H1 (cell line): ENCODE measurements around the gene NKAIN2. TPM values are rescaled to one million over a fixed set of nuclear protein-coding genes. Genes with fewer than 3 reads are reported as not detected.

Experiments
- CTCF ChIA-PET: fragments of 300-600 bp; sonication (Branson Sonifier 250); formaldehyde crosslinking; loops from one replicate; lab custom pipeline; 2021; ENCODE audit not compliant: partially characterized antibody; lab: Charles Lee
- POLR2A ChIA-PET: fragments of 300-600 bp; sonication (Branson Sonifier 250); formaldehyde crosslinking; loops from one replicate; lab custom pipeline; 2021; ENCODE audit warnings: inconsistent platforms; ENCODE audit not compliant: partially characterized antibody; lab: Charles Lee
- DNase-seq, 2 experiments: peaks; one replicate each; pipeline versions ENCODE4 v3.0.0 to v3.0.0-alpha.2; 2010 to 2022; ENCODE audit warnings: low spot score in 2 of 2, low read depth in 1 of 2, mixed read lengths in 1 of 2
- FAIRE-seq: peaks from 2 replicates; lab custom pipeline; 2011; peaks lifted over from hg19 to GRCh38; lab: Jason Lieb, UNC
- H2AFZ ChIP-seq: 2 replicates; pipeline ENCODE4 v1.8.1; 2012; ENCODE audit warnings: low read length, inconsistent platforms
- H2AK5ac ChIP-seq: 2 replicates; pipeline ENCODE4 v1.6.1; 2013; ENCODE audit warnings: low read depth, low read length
- H2BK120ac ChIP-seq: replicated peaks from 2 replicates; pipeline ENCODE3; 2013; ENCODE audit warnings: low read depth, low read length, inconsistent platforms
- H2BK12ac ChIP-seq: 2 replicates; pipeline ENCODE4 v1.6.1; 2013; ENCODE audit warnings: low read depth, low read length
- H2BK15ac ChIP-seq: 2 replicates; pipeline ENCODE4 v1.6.1; 2013; ENCODE audit warnings: low read length
- H2BK20ac ChIP-seq: 2 replicates; pipeline ENCODE4 v1.6.1; 2013; ENCODE audit warnings: low read length
- H2BK5ac ChIP-seq: 2 replicates; pipeline ENCODE4 v1.6.1; 2013; ENCODE audit warnings: low read depth, low read length
- H3K14ac ChIP-seq: 2 replicates; pipeline ENCODE4 v1.6.1; 2013; ENCODE audit warnings: inconsistent platforms; ENCODE audit not compliant: insufficient read length
- H3K18ac ChIP-seq: 2 replicates; pipeline ENCODE4 v1.6.1; 2013; ENCODE audit warnings: low read length; ENCODE audit errors: extremely low read depth
- H3K23ac ChIP-seq: 2 replicates; pipeline ENCODE4 v1.6.1; 2013; ENCODE audit warnings: inconsistent platforms; ENCODE audit not compliant: insufficient read length
- H3K23me2 ChIP-seq: 2 replicates; pipeline ENCODE4 v1.6.1; 2013; ENCODE audit warnings: low read depth, low read length
- H3K27ac ChIP-seq: 2 replicates; pipeline ENCODE4 v1.6.1; 2011; ENCODE audit warnings: low read depth, low read length, inconsistent platforms
- H3K27me3 ChIP-seq, 4 experiments: replicated peaks in 1 of 4; 1 replicate in 1 of 4; 2 replicates in 3 of 4; pipeline versions ENCODE4 v1.6.1 to v1.8.1; 2011 to 2013; ENCODE audit warnings: low read length in 3 of 4, mild to moderate bottlenecking in 3 of 4, inconsistent platforms in 2 of 4, mixed read lengths in 2 of 4, moderate library complexity in 1 of 4; ENCODE audit not compliant: control insufficient read depth in 3 of 4, insufficient read depth in 3 of 4; ENCODE audit errors: extremely low read depth in 1 of 4
- H3K36me3 ChIP-seq, 4 experiments: 2 replicates each; pipeline versions ENCODE4 v1.6.1 to v1.8.1; 2011 to 2013; ENCODE audit warnings: mild to moderate bottlenecking in 4 of 4, low read length in 3 of 4, moderate library complexity in 2 of 4, control low read depth in 1 of 4, inconsistent platforms in 1 of 4; ENCODE audit not compliant: insufficient read depth in 4 of 4, control insufficient read depth in 2 of 4
- H3K4ac ChIP-seq: replicated peaks from 2 replicates; pipeline ENCODE3; 2013; ENCODE audit warnings: low read length, low read depth, mixed read lengths, inconsistent platforms; ENCODE audit not compliant: insufficient read length
- H3K4me1 ChIP-seq, 4 experiments: replicated peaks in 1 of 4; 1 replicate in 1 of 4; 2 replicates in 3 of 4; pipeline versions ENCODE4 v1.6.1 to v1.8.1; 2011 to 2013; ENCODE audit warnings: low read length in 3 of 4, inconsistent platforms in 2 of 4, mixed read lengths in 1 of 4; ENCODE audit not compliant: insufficient read depth in 4 of 4, control insufficient read depth in 3 of 4
- H3K4me2 ChIP-seq, 2 experiments: 2 replicates each; pipeline versions ENCODE4 v1.6.1 to v1.8.1; 2011 to 2013; ENCODE audit warnings: low read depth in 2 of 2, low read length in 2 of 2, control low read depth in 1 of 2, inconsistent platforms in 1 of 2, mild to moderate bottlenecking in 1 of 2; ENCODE audit not compliant: insufficient read depth in 1 of 2
- H3K4me3 ChIP-seq, 4 experiments: fragments of 200-600, 300-600 bp in 1 of 4; sonication (generic), shearing (Covaris generic), sonication (Bioruptor Twin) in 1 of 4; 2 replicates each; pipeline versions ENCODE4 v1.5.1 to v1.8.1; 2011 to 2016; ENCODE audit warnings: low read length in 4 of 4, low read depth in 3 of 4, control low read depth in 2 of 4, inconsistent platforms in 2 of 4, mild to moderate bottlenecking in 2 of 4, mixed read lengths in 1 of 4, moderate library complexity in 1 of 4; ENCODE audit not compliant: insufficient read depth in 2 of 4; ENCODE audit errors: extremely low read depth in 1 of 4
- H3K56ac ChIP-seq: replicated peaks from 2 replicates; pipeline ENCODE3; 2013; ENCODE audit warnings: low read depth, mild to moderate bottlenecking, mixed read lengths, low read length, inconsistent platforms; ENCODE audit not compliant: insufficient read length
- H3K79me1 ChIP-seq: 2 replicates; pipeline ENCODE4 v1.6.1; 2013; ENCODE audit warnings: low read depth, low read length, control low read depth
- H3K79me2 ChIP-seq, 2 experiments: 2 replicates each; pipeline versions ENCODE4 v1.6.1 to v1.8.1; 2012 to 2013; ENCODE audit warnings: low read length in 2 of 2, mild to moderate bottlenecking in 2 of 2, inconsistent platforms in 1 of 2; ENCODE audit not compliant: insufficient read depth in 2 of 2, control insufficient read depth in 1 of 2
- H3K9ac ChIP-seq, 4 experiments: replicated peaks in 1 of 4; 1 replicate in 1 of 4; 2 replicates in 3 of 4; pipeline versions ENCODE4 v1.6.1 to v1.8.1; 2011 to 2013; ENCODE audit warnings: low read depth in 3 of 4, low read length in 3 of 4, control low read depth in 2 of 4, mild to moderate bottlenecking in 2 of 4, moderate library complexity in 2 of 4, inconsistent platforms in 1 of 4; ENCODE audit errors: extremely low read depth in 1 of 4
- H3K9me3 ChIP-seq, 2 experiments: 2 replicates each; pipeline versions ENCODE4 v1.6.1 to v1.8.1; 2012 to 2013; ENCODE audit warnings: mild to moderate bottlenecking in 2 of 2, moderate library complexity in 2 of 2, control low read depth in 1 of 2, inconsistent platforms in 1 of 2, low read depth in 1 of 2, low read length in 1 of 2, mixed read lengths in 1 of 2; ENCODE audit not compliant: insufficient read depth in 2 of 2
- H4K20me1 ChIP-seq, 2 experiments: replicated peaks in 1 of 2; 2 replicates each; pipeline versions ENCODE3 to v1.8.1; 2011 to 2013; ENCODE audit warnings: inconsistent platforms in 2 of 2, low read length in 2 of 2, mild to moderate bottlenecking in 1 of 2; ENCODE audit not compliant: insufficient read depth in 2 of 2, control insufficient read depth in 1 of 2
- H4K5ac ChIP-seq: 2 replicates; pipeline ENCODE4 v1.6.1; 2013; ENCODE audit warnings: low read length, low read depth, mixed read lengths, inconsistent platforms; ENCODE audit not compliant: insufficient read length
- H4K8ac ChIP-seq: 2 replicates; pipeline ENCODE4 v1.8.0; 2013; ENCODE audit warnings: mild to moderate bottlenecking, moderate library complexity, low read length, inconsistent platforms; ENCODE audit not compliant: insufficient read depth; ENCODE audit errors: extremely low read depth
- H4K91ac ChIP-seq: replicated peaks from 2 replicates; pipeline ENCODE3; 2013; ENCODE audit warnings: low read length, mixed read lengths, inconsistent platforms; ENCODE audit not compliant: insufficient read length
- BACH1 ChIP-seq: IDR thresholded peaks from 2 replicates; pipeline ENCODE4 v1.6.1; 2012; ENCODE audit warnings: low read length, improper control_type of control experiment
- EZH2 ChIP-seq: fragments of 200-600 bp; sonication (generic); IDR thresholded peaks from 2 replicates; pipeline ENCODE4 v1.7.1; 2012; ENCODE audit warnings: low read depth, mild to moderate bottlenecking, moderate library complexity, low read length, inconsistent platforms; ENCODE audit not compliant: severe bottlenecking
- JUND ChIP-seq: IDR thresholded peaks from 2 replicates; pipeline ENCODE4 v1.6.1; 2011; ENCODE audit warnings: mild to moderate bottlenecking, improper control_type of control experiment, low read length
- PHF8 ChIP-seq: fragments of 200-600 bp; sonication (generic); conservative IDR thresholded peaks from 2 replicates; pipeline ENCODE4 v1.7.1; 2012; ENCODE audit warnings: low read depth, mild to moderate bottlenecking, inconsistent platforms, low read length, moderate library complexity
- POU5F1 ChIP-seq: IDR thresholded peaks from 2 replicates; pipeline ENCODE4 v1.6.1; 2011; ENCODE audit warnings: low read depth, mild to moderate bottlenecking, low read length, moderate library complexity
- SP1 ChIP-seq: IDR thresholded peaks from 2 replicates; pipeline ENCODE4 v1.6.1; 2011; ENCODE audit warnings: low read depth, low read length
- TAF7 ChIP-seq: optimal IDR thresholded peaks from 2 replicates; pipeline ENCODE3; 2011; ENCODE audit warnings: low read depth, mild to moderate bottlenecking, inconsistent platforms, low read length, moderate library complexity, borderline replicate concordance
- ZNF274 ChIP-seq: IDR thresholded peaks from 2 replicates; pipeline ENCODE4 v1.7.0; 2012; ENCODE audit warnings: low read length, borderline replicate concordance; ENCODE audit errors: extremely low read depth
- WGBS, 2 experiments: shearing (Covaris generic) in 1 of 2; methylation state at CpG; one replicate each; pipeline versions ENCODE4 v1.1.6 to v1.1.7; 2013 to 2015; ENCODE audit warnings: low lambda C conversion rate in 2 of 2, mixed read lengths in 2 of 2, inconsistent platforms in 1 of 2, low coverage in 1 of 2, missing lambda C conversion rate in 1 of 2; ENCODE audit not compliant: insufficient replicate concordance in 2 of 2, insufficient coverage in 1 of 2, insufficient read length in 1 of 2; ENCODE audit errors: extremely low coverage in 1 of 2, missing lambda C conversion rate in 1 of 2; 5-methylcytosine and 5-hydroxymethylcytosine counted together
- polyA plus RNA-seq, 7 experiments: library from polyadenylated mRNA; depleted of rRNA in 3 of 7; stranded (reverse) in 5 of 7; unstranded in 2 of 7; fragments of >200 nt in 5 of 7; fragments of 200-250 nt in 2 of 7; gene quantifications; 1 replicate in 5 of 7; 2 replicates in 1 of 7; 4 replicates in 1 of 7; pipeline versions ENCODE4 v1.2.1 to v1.2.3, GENCODE V29; 2011 to 2013; ENCODE audit warnings: missing spikeins in 2 of 7, mixed read lengths in 2 of 7
- total RNA-seq: library from RNA; stranded (reverse); fragmentation: NEBNext Ultra II Directional; extraction: Animal tissue kit (Norgen Biotek cat#: 25700); gene quantifications from 2 replicates; pipeline ENCODE4 v1.2.1, GENCODE V29; 2021
- TF ChIP-seq, protein P1 (sequence below): IDR thresholded peaks from 2 replicates; pipeline ENCODE4 v1.6.1; 2011; ENCODE audit warnings: low read length, improper control_type of control experiment
- TF ChIP-seq, protein P2 (sequence below): IDR thresholded peaks from 2 replicates; pipeline ENCODE4 v1.6.1; 2012; ENCODE audit warnings: low read length, inconsistent platforms
- TF ChIP-seq, protein P3 (sequence below): IDR thresholded peaks from 2 replicates; pipeline ENCODE4 v1.6.1; 2011; ENCODE audit warnings: low read depth, mild to moderate bottlenecking, low read length; ENCODE audit not compliant: insufficient read depth

NKAIN2 gene
- total and polyA plus RNA-seq, 2 of the 8 experiments (the other 6 are each of a cell fraction or from before 2014, with no cell fraction given) = 0.20 to 0.34 TPM

DNA sequence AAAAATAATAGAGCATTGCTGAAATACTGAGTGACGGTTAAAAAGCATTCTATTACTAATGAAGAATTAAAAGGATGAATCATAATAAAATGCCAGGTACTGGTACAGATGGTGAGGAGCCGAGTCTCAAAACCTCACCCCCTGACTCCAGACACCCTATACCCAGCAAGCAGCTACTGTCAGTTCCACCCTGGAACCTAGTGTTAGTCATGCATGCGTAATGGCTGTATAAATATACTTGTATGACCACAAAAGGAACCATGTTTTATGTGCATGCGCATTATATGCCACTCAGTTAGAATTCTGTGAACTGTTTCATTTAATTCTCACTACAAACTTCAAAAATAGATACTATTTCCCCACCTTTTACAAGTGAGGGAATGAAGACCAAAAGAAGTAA lies 589.9 kb downstream of the NKAIN2 start:
- H2BK12ac ChIP-seq = no peak overlapping the region
- H3K27ac ChIP-seq = no peak overlapping the region
- no peak overlapping the region for H2BK5ac ChIP-seq
- no peak overlapping the region for H4K91ac ChIP-seq
- H3K4me1 ChIP-seq = peaks cover 0 to 2% (median 0%) of the 10 kb centered on the region in 4 experiments; a peak in 2 of 7 replicates
- H3K18ac ChIP-seq = no peak overlapping the region
- no peaks in the 10 kb centered on the region for H3K79me2 ChIP-seq
- H4K20me1 ChIP-seq = no peaks in the 10 kb centered on the region
- H3K23me2 ChIP-seq = no peaks in the 10 kb centered on the region
- H2BK120ac ChIP-seq = no peak overlapping the region
- no peaks in the 10 kb centered on the region for H3K36me3 ChIP-seq
- no peak overlapping the region for H3K56ac ChIP-seq
- H3K14ac ChIP-seq = no peak overlapping the region
- H2AFZ ChIP-seq = no peak overlapping the region
- no peak overlapping the region for H2AK5ac ChIP-seq
- H4K5ac ChIP-seq = no peak overlapping the region
- DNase-seq (no peak), FAIRE-seq (no peak)
- no peak overlapping the region for H4K8ac ChIP-seq
- no peaks in the 10 kb centered on the region for H3K27me3 ChIP-seq
- CTCF ChIA-PET = no interaction called here
- no peak overlapping the region for H3K23ac ChIP-seq
- H2BK20ac ChIP-seq = no peak overlapping the region
- no peak overlapping the region for H3K9ac ChIP-seq
- no peaks in the 10 kb centered on the region for H3K9me3 ChIP-seq
- POLR2A ChIA-PET = no interaction called here
- 92% methylated on average over 4 of the region's 4 CpGs; no CpG with 5 or more reads in 1 of the 2 experiments for WGBS, 2 experiments
- no peak overlapping the region for H3K4me3 ChIP-seq
- no peak overlapping the region for H2BK15ac ChIP-seq
- H3K4ac ChIP-seq = no peak overlapping the region
- no peaks in the 10 kb centered on the region for H3K79me1 ChIP-seq
- no peak overlapping the region for H3K4me2 ChIP-seq
- TF ChIP-seq TAF7 (no peak), BACH1 (no peak), ZNF274 (no peak), POU5F1 (no peak), SP1 (no peak), JUND (no peak), EZH2 (no peak), PHF8 (no peak)
- TF ChIP-seq, protein P1, sequence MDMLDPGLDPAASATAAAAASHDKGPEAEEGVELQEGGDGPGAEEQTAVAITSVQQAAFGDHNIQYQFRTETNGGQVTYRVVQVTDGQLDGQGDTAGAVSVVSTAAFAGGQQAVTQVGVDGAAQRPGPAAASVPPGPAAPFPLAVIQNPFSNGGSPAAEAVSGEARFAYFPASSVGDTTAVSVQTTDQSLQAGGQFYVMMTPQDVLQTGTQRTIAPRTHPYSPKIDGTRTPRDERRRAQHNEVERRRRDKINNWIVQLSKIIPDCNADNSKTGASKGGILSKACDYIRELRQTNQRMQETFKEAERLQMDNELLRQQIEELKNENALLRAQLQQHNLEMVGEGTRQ = no peak
- TF ChIP-seq, protein P2, sequence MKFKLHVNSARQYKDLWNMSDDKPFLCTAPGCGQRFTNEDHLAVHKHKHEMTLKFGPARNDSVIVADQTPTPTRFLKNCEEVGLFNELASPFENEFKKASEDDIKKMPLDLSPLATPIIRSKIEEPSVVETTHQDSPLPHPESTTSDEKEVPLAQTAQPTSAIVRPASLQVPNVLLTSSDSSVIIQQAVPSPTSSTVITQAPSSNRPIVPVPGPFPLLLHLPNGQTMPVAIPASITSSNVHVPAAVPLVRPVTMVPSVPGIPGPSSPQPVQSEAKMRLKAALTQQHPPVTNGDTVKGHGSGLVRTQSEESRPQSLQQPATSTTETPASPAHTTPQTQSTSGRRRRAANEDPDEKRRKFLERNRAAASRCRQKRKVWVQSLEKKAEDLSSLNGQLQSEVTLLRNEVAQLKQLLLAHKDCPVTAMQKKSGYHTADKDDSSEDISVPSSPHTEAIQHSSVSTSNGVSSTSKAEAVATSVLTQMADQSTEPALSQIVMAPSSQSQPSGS = no peak
- TF ChIP-seq, protein P3, sequence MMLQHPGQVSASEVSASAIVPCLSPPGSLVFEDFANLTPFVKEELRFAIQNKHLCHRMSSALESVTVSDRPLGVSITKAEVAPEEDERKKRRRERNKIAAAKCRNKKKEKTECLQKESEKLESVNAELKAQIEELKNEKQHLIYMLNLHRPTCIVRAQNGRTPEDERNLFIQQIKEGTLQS = no peak
